ENCODE measurements around the gene MRFAP1L1. TPM values are rescaled to one million over a fixed set of nuclear protein-coding genes. Genes with fewer than 3 reads are reported as not detected.
A peak's percentile ranks its signal among the peaks of the same experiment; 100 is the strongest.

The MRFAP1L1 gene
- total and polyA plus RNA-seq, 4 donors, result 29.8 to 41.8 (median 30.7) TPM

GRCh38 chr4:6716958-6717655, 7.4 kb upstream of the MRFAP1L1 start:
- Histone ChIP-seq H3K4me1 (ENCODE audit: control insufficient read depth in 4 of 4, insufficient read depth in 4 of 4, low read length in 3 of 4) (peaks cover 0 to 26% (median 15%) of the 10 kb centered on the region in 4 donors), H3K27me3 (ENCODE audit: control insufficient read depth in 4 of 4, insufficient read depth in 4 of 4, low read length in 3 of 4) (no peaks in the 10 kb centered on the region), H3K4me3 (ENCODE audit: low read depth in 1 of 3, low read length in 3 of 3) (peak overlapping the region; percentile 76 to 94 (median 84)), H3K9ac (ENCODE audit: low read depth in 1 of 2, low read length in 2 of 2) (peak overlapping the region; percentile 72 to 91), H3K27ac (ENCODE audit: low read depth in 1 of 2, low read length in 2 of 2) (peak overlapping the region; percentile 82 to 93), H3K9me3 (ENCODE audit: control insufficient read depth in 4 of 4, low read length in 3 of 4) (no peaks in the 10 kb centered on the region), H3K36me3 (ENCODE audit: control insufficient read depth in 4 of 4, insufficient read depth in 3 of 4, low read depth in 1 of 4, low read length in 3 of 4) (no peaks in the 10 kb centered on the region)
- WGBS, result 25% methylated on average over 7 of the region's 7 CpGs
- DNase-seq (ENCODE audit: low spot score), result no peak
- TF ChIP-seq HNF4A (conservative IDR thresholded peaks at IDR 0.05) (no peak), SP1 (IDR thresholded peaks at IDR 0.05) (no peak), YY1 (IDR thresholded peaks at IDR 0.05) (no peak), MAX (IDR thresholded peaks at IDR 0.05) (no peak), ZBTB33 (IDR thresholded peaks at IDR 0.05) (no peak), GABPA (IDR thresholded peaks at IDR 0.05 in 1 of 2, conservative IDR thresholded peaks at IDR 0.05 in 1 of 2) (no peak), ATF3 (IDR thresholded peaks at IDR 0.05) (no peak), REST (IDR thresholded peaks at IDR 0.05) (no peak), FOXA2 (IDR thresholded peaks at IDR 0.05) (no peak), FOXA1 (IDR thresholded peaks at IDR 0.05) (no peak), EGR1 (IDR thresholded peaks at IDR 0.05; ENCODE audit: low read depth in 2 of 2) (no peak), CTCF (IDR thresholded peaks at IDR 0.05; ENCODE audit: low read depth, low read length, missing input control) (no peak), JUND (IDR thresholded peaks at IDR 0.05) (no peak), NR2F2 (IDR thresholded peaks at IDR 0.05) (no peak), RXRA (IDR thresholded peaks at IDR 0.05) (no peak), TAF1 (conservative IDR thresholded peaks at IDR 0.05) (no peak), HNF4G (IDR thresholded peaks at IDR 0.05) (no peak), RAD21 (IDR thresholded peaks at IDR 0.05) (no peak)
